NT2/D1 (cell line): ENCODE data around the gene SLC44A5.
"Not testable (repeated sequence)": the region's sequence is repeated elsewhere in the genome, so short reads cannot be mapped to it uniquely, and the experiment has no call there.

ENCODE experiments used
- DNase-seq: peaks from one replicate; pipeline ENCODE4 v3.0.0-alpha.2; 2011; ENCODE audit warnings: low read depth, low spot score
- H3K27me3 ChIP-seq: 2 replicates; pipeline ENCODE4 v1.6.0; 2011; ENCODE audit warnings: mild to moderate bottlenecking; ENCODE audit not compliant: insufficient read length, insufficient read depth
- H3K36me3 ChIP-seq: 2 replicates; pipeline ENCODE4 v1.6.1; 2011; ENCODE audit warnings: mild to moderate bottlenecking, low read length, mixed read lengths; ENCODE audit not compliant: insufficient read depth, insufficient read length
- H3K4me1 ChIP-seq: 2 replicates; pipeline ENCODE4 v1.5.1; 2011; ENCODE audit not compliant: insufficient read depth, insufficient read length
- H3K4me3 ChIP-seq: 2 replicates; pipeline ENCODE4 v1.5.1; 2011; ENCODE audit warnings: low read depth; ENCODE audit not compliant: insufficient read length
- H3K9ac ChIP-seq: 2 replicates; pipeline ENCODE4 v1.6.0; 2011; ENCODE audit warnings: low read depth; ENCODE audit not compliant: insufficient read length
- H3K9me3 ChIP-seq: 2 replicates; pipeline ENCODE4 v1.5.1; 2011; ENCODE audit warnings: mild to moderate bottlenecking, low read length; ENCODE audit not compliant: insufficient read depth
- SUZ12 ChIP-seq: IDR thresholded peaks from 2 replicates; pipeline ENCODE4 v1.6.1; 2011; ENCODE audit not compliant: insufficient read length, insufficient read depth; ENCODE audit errors: extremely low read depth
- YY1 ChIP-seq: IDR thresholded peaks from 2 replicates; pipeline ENCODE4 v1.6.1; 2011; ENCODE audit not compliant: insufficient read length, insufficient read depth
- ZNF274 ChIP-seq: IDR thresholded peaks from 2 replicates; pipeline ENCODE4 v1.6.1; 2011; ENCODE audit warnings: mild to moderate bottlenecking, low read depth, low read length

SLC44A5 gene

DNA sequence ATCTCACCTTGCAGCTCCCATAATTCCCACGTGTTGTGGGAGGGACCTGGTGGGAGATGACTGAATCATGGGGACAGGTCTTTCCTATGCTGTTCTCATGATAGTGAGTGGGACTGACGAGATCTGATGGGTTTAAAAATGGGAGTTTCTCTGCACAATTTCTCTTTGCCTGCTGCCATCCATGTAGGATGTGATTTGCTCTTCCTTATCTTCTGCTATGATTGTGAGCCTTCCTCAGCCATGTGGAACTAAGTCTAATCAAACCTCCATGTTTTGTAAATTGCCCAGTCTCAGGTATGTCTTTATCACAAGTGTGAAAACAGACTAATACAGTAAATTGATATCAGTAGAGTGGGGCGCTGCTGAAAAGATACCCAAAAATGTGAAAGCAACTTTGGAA lies 195.7 kb downstream of the SLC44A5 start:
- Histone ChIP-seq H3K36me3 (no peaks in the 10 kb centered on the region), H3K4me3 (no peak overlapping the region), H3K4me1 (no peaks in the 10 kb centered on the region), H3K9me3 (peaks cover 10% of the 10 kb centered on the region), H3K9ac (no peak overlapping the region), H3K27me3 (no peaks in the 10 kb centered on the region)
- no peak for DNase-seq
- TF ChIP-seq ZNF274 (no peak), YY1 (no peak)

DNA sequence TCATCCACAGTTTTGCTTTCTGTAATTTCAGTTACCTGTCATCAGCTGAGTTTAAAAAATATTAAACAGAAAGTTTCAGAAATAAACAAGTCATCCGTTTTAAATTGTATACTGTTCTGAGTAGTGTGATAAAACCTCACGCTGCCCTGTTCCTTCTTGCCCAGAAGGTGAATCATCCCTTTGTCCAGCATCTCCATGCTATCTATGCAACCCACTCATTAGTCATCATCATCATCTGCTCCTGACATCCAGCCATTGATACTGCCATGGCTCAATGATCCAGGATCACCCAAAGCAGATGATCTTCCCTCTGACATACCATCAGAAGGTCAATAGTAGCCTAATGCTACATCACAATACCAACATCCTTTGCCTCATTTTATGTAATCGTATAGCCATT lies 198.3 kb downstream of the SLC44A5 start:
- H3K9ac ChIP-seq, result no peak overlapping the region
- no peaks in the 10 kb centered on the region for H3K27me3 ChIP-seq
- H3K36me3 ChIP-seq, result no peaks in the 10 kb centered on the region
- TF ChIP-seq ZNF274 (no peak), YY1 (no peak), SUZ12 (no peak)
- peaks cover 10% of the 10 kb centered on the region for H3K9me3 ChIP-seq
- DNase-seq, result no peak
- H3K4me3 ChIP-seq, result no peak overlapping the region
- H3K4me1 ChIP-seq, result no peaks in the 10 kb centered on the region

DNA sequence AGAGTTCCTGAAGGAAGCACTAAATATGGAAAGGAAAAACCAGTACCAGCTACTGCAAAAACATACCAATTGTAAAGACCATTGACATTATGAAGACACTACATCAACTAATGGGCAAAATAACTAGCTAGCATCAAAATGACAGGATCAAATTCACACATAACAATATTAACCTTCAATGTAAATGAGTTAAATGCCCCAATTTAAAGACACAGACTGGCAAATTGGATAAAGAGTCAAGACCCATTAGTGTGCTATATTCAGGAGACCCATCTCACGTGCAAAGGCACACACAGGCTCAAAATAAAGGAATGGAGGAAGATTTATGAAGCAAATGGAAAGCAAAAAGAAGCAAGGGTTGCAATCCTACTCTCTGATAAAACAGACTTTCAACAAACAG lies 206.2 kb downstream of the SLC44A5 start:
- not testable (repeated sequence) for H3K27me3 ChIP-seq, H3K4me3 ChIP-seq, H3K9ac ChIP-seq, H3K4me1 ChIP-seq, DNase-seq, H3K9me3 ChIP-seq, H3K36me3 ChIP-seq

DNA sequence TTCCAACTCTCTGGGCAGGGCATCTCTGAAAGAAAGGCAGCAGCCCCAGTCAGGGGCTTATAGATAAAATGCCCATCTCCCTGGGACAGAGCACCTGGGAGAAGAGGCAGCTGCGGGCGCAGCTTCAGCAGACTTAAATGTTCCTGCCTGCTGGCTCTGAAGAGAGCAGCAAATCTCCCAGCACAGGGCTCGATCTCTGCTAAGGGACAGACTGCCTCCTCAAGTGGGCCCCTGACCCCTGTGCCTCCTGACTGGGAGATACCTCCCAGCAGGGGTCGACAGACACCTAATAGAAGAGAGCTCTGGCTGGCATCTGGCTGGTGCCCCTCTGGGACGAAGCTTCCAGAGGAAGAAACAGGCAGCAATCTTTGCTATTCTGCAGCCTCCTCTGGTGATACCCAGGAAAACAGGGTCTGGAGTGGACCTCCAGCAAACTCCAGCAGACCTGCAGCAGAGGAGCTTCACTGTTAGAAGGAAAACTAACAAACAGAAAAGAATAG lies 207.7 kb downstream of the SLC44A5 start:
- not testable (repeated sequence) for DNase-seq, H3K9me3 ChIP-seq, H3K27me3 ChIP-seq

DNA sequence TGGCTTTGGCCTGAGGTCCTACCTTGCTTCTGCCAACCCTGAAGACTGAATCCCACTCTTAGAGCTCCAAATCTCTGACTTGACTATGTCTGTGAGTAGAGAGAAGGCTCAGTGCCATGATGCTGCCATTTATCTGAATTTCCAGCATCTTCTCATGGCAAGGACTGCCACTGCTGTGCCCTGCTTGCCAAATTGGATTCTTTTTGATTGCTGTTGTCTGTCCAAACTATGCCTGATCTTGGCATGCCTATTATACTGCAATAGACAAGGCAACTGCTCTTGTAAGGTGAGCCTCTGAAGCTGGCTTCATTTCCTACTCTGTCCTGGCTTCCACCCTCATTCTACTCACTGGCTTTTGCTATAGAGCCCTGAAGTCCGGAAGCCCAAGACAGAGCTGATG lies 210.2 kb downstream of the SLC44A5 start:
- H3K4me1 ChIP-seq, result no peaks in the 10 kb centered on the region
- DNase-seq, result no peak
- no peaks in the 10 kb centered on the region for H3K36me3 ChIP-seq
- no peaks in the 10 kb centered on the region for H3K9me3 ChIP-seq
- TF ChIP-seq ZNF274, result no peak
- no peak for TF ChIP-seq YY1
- no peak for TF ChIP-seq SUZ12
- no peak overlapping the region for H3K4me3 ChIP-seq
- H3K27me3 ChIP-seq, result no peaks in the 10 kb centered on the region
- H3K9ac ChIP-seq, result no peak overlapping the region

More for the DNA sequence above, 207.7 kb downstream of the SLC44A5 start:
- H3K4me1 ChIP-seq, H3K9ac ChIP-seq, H3K36me3 ChIP-seq, H3K4me3 ChIP-seq: not testable (repeated sequence)

DNA sequence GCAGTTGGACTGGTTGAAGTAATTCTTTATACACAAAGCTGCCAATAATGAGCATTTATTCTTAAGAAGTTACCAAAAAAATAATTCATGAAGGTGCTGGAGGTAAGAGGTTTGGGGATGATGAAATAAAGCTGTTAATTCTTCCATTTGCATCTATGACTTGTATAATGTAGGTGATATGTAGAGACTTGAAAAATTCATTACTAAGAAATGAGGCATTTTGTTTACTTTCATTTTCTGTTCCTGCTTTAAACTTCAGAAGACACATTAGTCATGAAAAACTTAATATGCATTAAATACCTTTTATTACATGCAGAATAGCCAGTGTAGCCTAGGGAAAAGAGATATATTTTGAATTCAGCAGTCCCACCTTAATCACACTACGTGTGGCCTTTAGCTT lies 214.2 kb downstream of the SLC44A5 start:
- Histone ChIP-seq H3K9ac (no peak overlapping the region), H3K9me3 (no peaks in the 10 kb centered on the region), H3K4me3 (no peak overlapping the region), H3K36me3 (no peaks in the 10 kb centered on the region), H3K27me3 (no peaks in the 10 kb centered on the region), H3K4me1 (no peaks in the 10 kb centered on the region)
- no peak for TF ChIP-seq ZNF274
- TF ChIP-seq SUZ12, result no peak
- TF ChIP-seq YY1, result no peak
- DNase-seq, result no peak

DNA sequence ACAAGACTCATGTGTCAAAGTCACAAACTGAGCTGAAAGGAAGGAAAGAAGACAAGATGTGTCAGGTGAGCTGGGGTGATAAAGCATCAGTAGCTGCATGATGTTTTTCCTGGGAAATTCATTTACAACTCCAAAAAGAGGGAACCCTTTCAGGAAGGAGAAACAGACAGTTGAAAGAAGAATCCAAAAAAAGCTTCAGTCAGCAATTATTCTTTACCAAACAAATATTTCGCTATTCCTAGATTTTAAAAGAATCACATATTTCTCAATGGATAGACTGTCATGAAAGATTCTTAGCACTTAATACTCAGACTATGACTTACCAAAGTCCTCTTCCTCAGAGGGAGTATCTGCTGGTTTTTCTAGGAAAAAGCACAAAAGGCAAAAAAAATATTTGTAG lies 214.7 kb downstream of the SLC44A5 start:
- no peaks in the 10 kb centered on the region for H3K4me1 ChIP-seq
- no peaks in the 10 kb centered on the region for H3K27me3 ChIP-seq
- H3K9me3 ChIP-seq, result no peaks in the 10 kb centered on the region
- H3K36me3 ChIP-seq, result no peaks in the 10 kb centered on the region
- TF ChIP-seq ZNF274, result no peak
- DNase-seq, result no peak
- H3K9ac ChIP-seq, result no peak overlapping the region
- no peak overlapping the region for H3K4me3 ChIP-seq

DNA sequence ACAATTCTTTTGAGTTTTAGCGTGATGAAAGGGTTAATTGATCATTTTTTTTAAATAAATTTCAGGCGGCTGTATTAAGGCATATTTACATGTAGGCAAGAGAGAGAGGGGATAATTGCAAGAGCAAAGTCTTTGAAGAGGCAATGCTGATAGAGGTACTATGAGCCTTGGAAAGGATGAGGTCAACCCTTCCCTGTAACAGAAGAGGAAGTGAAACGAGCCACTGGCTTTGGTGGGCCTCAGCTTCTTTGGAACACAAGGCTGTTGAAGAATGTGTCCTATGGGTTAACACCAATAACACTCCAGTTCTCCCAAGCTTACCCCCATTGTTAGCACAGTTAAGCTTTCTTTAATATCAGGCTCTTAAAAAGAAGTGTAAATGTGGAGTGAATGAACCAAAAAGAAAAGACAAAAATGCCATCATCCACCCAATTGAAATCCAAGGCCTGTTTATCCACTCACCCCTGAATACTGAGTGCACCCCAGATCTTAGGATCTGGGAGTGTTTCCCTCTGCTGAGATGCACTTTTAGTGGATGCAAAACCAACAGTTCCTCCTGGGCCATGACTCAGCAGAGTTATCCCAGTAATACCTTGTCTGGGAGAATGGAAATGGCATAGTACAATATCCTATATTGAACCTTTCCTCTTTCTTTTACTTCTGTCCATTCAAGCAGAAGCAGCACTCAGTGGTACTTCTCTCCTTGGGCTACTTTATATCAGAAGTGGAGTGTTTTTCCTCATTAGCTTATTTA lies 216.4 kb downstream of the SLC44A5 start:
- H3K4me1 ChIP-seq, result no peaks in the 10 kb centered on the region
- H3K9me3 ChIP-seq, result no peaks in the 10 kb centered on the region
- H3K4me3 ChIP-seq, result no peak overlapping the region
- no peak for TF ChIP-seq ZNF274
- no peak for TF ChIP-seq YY1
- TF ChIP-seq SUZ12, result no peak
- H3K9ac ChIP-seq, result no peak overlapping the region
- no peaks in the 10 kb centered on the region for H3K36me3 ChIP-seq
- no peaks in the 10 kb centered on the region for H3K27me3 ChIP-seq
- DNase-seq, result no peak
